Neural cell (in vitro differentiated cells): Measurements from ENCODE around the gene NISCH. TPM values are rescaled to one million over a fixed set of nuclear protein-coding genes. Genes with fewer than 3 reads are reported as not detected.

ENCODE experiments used
- H2AFZ ChIP-seq: fragments of 200-600, 300-800 bp; sonication (generic), shearing (Covaris generic); 2 replicates; pipeline ENCODE4 v1.6.0; 2014; ENCODE audit warnings: low read depth, mild to moderate bottlenecking, antibody characterized with exemption, low read length, moderate library complexity
- H3F3A ChIP-seq: fragments of 200-600 bp; shearing (Covaris generic); 2 replicates; pipeline ENCODE4 v1.6.1; 2016; ENCODE audit warnings: mild to moderate bottlenecking, moderate library complexity, mixed read lengths, antibody characterized with exemption, low read length; ENCODE audit not compliant: insufficient read depth, poor library complexity, severe bottlenecking
- H3K27ac ChIP-seq: fragments of 200-600, 300-800 bp; sonication (generic), shearing (Covaris generic); 2 replicates; pipeline ENCODE4 v1.5.1; 2014; ENCODE audit warnings: mild to moderate bottlenecking, low read length, moderate library complexity
- H3K27me3 ChIP-seq: fragments of 300-800, 200-600 bp; sonication (generic), shearing (Covaris generic); 2 replicates; pipeline ENCODE4 v1.6.0; 2014; ENCODE audit warnings: mild to moderate bottlenecking, low read depth, low read length, moderate library complexity; ENCODE audit not compliant: insufficient read depth
- H3K36me3 ChIP-seq: fragments of 300-800, 200-600 bp; sonication (generic), shearing (Covaris generic); 2 replicates; pipeline ENCODE4 v1.5.1; 2014; ENCODE audit warnings: mild to moderate bottlenecking, antibody characterized with exemption, low read length, moderate library complexity; ENCODE audit not compliant: insufficient read depth
- H3K4me2 ChIP-seq: fragments of 300-800, 200-600 bp; sonication (generic), shearing (Covaris generic); 2 replicates; pipeline ENCODE4 v1.6.0; 2014; ENCODE audit warnings: mild to moderate bottlenecking, low read length
- H3K4me3 ChIP-seq: fragments of 300-800, 200-600 bp; sonication (generic), shearing (Covaris generic); 2 replicates; pipeline ENCODE4 v1.5.1; 2014; ENCODE audit warnings: mild to moderate bottlenecking, low read length, moderate library complexity
- H3K79me2 ChIP-seq: fragments of 200-600 bp; shearing (Covaris generic); replicated peaks from 2 replicates; pipeline ENCODE4 v1.6.0; 2014; ENCODE audit warnings: mild to moderate bottlenecking, low read length, moderate library complexity; ENCODE audit not compliant: insufficient read depth
- H3K9ac ChIP-seq: fragments of 300-800, 200-600 bp; sonication (generic), shearing (Covaris generic); 2 replicates; pipeline ENCODE4 v1.6.1; 2016; ENCODE audit warnings: mild to moderate bottlenecking, low read length, mixed read lengths
- H3K9me2 ChIP-seq: fragments of 200-600 bp; shearing (Covaris generic); 2 replicates; pipeline ENCODE4 v1.6.1; 2016; ENCODE audit warnings: mild to moderate bottlenecking, low read length, mixed read lengths; ENCODE audit not compliant: insufficient read depth
- H3K9me3 ChIP-seq: fragments of 200-600, 300-800 bp; sonication (generic), shearing (Covaris generic); 2 replicates; pipeline ENCODE4 v1.6.1; 2016; ENCODE audit warnings: mild to moderate bottlenecking, mixed run types, low read length, moderate library complexity, mixed read lengths
- H4K20me1 ChIP-seq: fragments of 200-600 bp; shearing (Covaris generic); 2 replicates; pipeline ENCODE4 v1.6.1; 2016; ENCODE audit warnings: mild to moderate bottlenecking, mixed run types; ENCODE audit not compliant: insufficient read depth
- EP300 ChIP-seq: fragments of 450-650 bp; conservative IDR thresholded peaks from 2 replicates; pipeline ENCODE4 v1.6.1; 2014; ENCODE audit warnings: antibody characterized with exemption, mild to moderate bottlenecking, moderate library complexity; ENCODE audit not compliant: poor library complexity, severe bottlenecking
- EZH2 ChIP-seq: fragments of 200-600, 300-800 bp; shearing (Covaris generic), sonication (generic); IDR thresholded peaks from 2 replicates; pipeline ENCODE4 v1.6.1; 2014; ENCODE audit warnings: antibody characterized with exemption, low read length, borderline replicate concordance, mild to moderate bottlenecking; ENCODE audit not compliant: insufficient read depth, poor library complexity, severe bottlenecking
- MXI1 ChIP-seq: fragments of 450-650 bp; conservative IDR thresholded peaks from 2 replicates; pipeline ENCODE4 v1.6.1; 2014; ENCODE audit warnings: antibody characterized with exemption, mild to moderate bottlenecking; ENCODE audit not compliant: poor library complexity, severe bottlenecking
- POLR2AphosphoS5 ChIP-seq: IDR thresholded peaks from 2 replicates; pipeline ENCODE4 v1.6.1; 2012
- RAD21 ChIP-seq: fragments of 450-650 bp; conservative IDR thresholded peaks from 2 replicates; pipeline ENCODE4 v1.6.1; 2014; ENCODE audit warnings: antibody characterized with exemption, mild to moderate bottlenecking, moderate library complexity
- SMC3 ChIP-seq: fragments of 450-650 bp; conservative IDR thresholded peaks from 2 replicates; pipeline ENCODE4 v1.6.1; 2014; ENCODE audit warnings: antibody characterized with exemption, mild to moderate bottlenecking, moderate library complexity; ENCODE audit not compliant: poor library complexity
- TAF1 ChIP-seq: IDR thresholded peaks from 2 replicates; pipeline ENCODE4 v1.6.1; 2012; ENCODE audit warnings: low read depth
- polyA plus RNA-seq: library from polyadenylated mRNA; depleted of rRNA; stranded (reverse); fragments of >200 nt; gene quantifications from 2 replicates; pipeline ENCODE4 v1.2.3, GENCODE V29; 2014
- TF ChIP-seq, protein P1 (sequence below): fragments of 450-650 bp; IDR thresholded peaks from 2 replicates; pipeline ENCODE4 v1.5.1; 2014; ENCODE audit warnings: antibody characterized with exemption, mild to moderate bottlenecking, moderate library complexity; ENCODE audit not compliant: poor library complexity, severe bottlenecking
- TF ChIP-seq, protein P2 (sequence below): IDR thresholded peaks from 2 replicates; pipeline ENCODE4 v1.6.1; 2012; ENCODE audit warnings: borderline replicate concordance

Gene NISCH
- polyA plus RNA-seq, 1 donor from 2014 or later: 88.9 TPM

DNA sequence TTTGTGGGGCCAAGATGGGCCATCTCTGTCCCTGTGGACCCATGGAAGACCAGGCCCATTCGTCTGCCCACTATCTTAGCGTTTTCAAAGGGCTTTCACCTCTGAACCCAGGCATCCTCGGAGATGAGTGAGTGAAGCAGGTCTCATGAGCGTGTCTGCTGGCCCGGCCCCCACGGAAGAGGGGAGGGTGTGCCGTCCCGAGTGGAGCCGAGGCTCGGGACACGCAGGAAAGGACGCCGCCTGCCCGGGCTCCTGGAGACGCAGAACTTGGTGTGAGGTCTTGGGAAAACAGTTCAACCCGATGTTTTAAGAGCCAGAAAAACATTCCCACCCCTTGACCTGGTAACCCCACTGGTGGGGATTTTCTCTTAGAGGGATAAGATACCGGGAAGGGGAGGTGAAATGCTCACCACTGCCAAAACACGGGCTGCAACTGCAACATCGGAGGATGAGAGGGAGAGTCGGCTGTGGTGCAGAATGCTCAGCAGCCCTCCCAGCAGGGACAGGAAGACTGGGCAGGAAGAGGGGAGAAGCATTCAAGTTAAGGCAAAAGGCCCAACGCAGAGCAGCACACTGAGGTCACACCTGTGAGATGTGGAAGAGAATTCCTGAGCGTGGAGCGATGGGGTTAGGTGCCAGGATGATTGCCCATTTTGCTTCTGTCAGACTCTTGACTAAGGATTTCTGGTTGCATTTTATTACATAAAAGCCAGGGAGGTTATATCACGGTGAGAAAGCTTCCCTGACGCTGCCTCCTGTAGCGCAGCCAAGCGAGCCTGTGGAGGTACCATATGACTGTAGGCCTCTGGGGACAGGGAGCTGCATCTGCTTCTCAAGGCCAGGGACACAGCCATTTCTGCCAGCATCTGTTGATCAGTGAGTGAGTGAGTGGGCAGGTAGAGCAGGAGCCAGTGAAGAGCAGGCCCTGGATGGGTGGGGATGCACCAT lies 25.6 kb downstream of the NISCH start:
- Histone ChIP-seq H4K20me1 (no peaks in the 10 kb centered on the region), H3K36me3 (peaks cover 7% of the 10 kb centered on the region), H3K9me2 (no peaks in the 10 kb centered on the region), H3F3A (no peaks in the 10 kb centered on the region), H3K27me3 (no peaks in the 10 kb centered on the region), H3K79me2 (no peaks in the 10 kb centered on the region), H3K4me2 (no peak overlapping the region), H3K9ac (no peak overlapping the region), H3K9me3 (no peaks in the 10 kb centered on the region), H3K4me3 (no peak overlapping the region), H2AFZ (no peak overlapping the region), H3K27ac (no peak overlapping the region)
- TF ChIP-seq EZH2 (no peak), RAD21 (no peak), EP300 (no peak), TAF1 (no peak), MXI1 (no peak), SMC3 (no peak), POLR2AphosphoS5 (no peak)
- TF ChIP-seq, protein P1, sequence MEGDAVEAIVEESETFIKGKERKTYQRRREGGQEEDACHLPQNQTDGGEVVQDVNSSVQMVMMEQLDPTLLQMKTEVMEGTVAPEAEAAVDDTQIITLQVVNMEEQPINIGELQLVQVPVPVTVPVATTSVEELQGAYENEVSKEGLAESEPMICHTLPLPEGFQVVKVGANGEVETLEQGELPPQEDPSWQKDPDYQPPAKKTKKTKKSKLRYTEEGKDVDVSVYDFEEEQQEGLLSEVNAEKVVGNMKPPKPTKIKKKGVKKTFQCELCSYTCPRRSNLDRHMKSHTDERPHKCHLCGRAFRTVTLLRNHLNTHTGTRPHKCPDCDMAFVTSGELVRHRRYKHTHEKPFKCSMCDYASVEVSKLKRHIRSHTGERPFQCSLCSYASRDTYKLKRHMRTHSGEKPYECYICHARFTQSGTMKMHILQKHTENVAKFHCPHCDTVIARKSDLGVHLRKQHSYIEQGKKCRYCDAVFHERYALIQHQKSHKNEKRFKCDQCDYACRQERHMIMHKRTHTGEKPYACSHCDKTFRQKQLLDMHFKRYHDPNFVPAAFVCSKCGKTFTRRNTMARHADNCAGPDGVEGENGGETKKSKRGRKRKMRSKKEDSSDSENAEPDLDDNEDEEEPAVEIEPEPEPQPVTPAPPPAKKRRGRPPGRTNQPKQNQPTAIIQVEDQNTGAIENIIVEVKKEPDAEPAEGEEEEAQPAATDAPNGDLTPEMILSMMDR: no peak
- TF ChIP-seq, protein P2, sequence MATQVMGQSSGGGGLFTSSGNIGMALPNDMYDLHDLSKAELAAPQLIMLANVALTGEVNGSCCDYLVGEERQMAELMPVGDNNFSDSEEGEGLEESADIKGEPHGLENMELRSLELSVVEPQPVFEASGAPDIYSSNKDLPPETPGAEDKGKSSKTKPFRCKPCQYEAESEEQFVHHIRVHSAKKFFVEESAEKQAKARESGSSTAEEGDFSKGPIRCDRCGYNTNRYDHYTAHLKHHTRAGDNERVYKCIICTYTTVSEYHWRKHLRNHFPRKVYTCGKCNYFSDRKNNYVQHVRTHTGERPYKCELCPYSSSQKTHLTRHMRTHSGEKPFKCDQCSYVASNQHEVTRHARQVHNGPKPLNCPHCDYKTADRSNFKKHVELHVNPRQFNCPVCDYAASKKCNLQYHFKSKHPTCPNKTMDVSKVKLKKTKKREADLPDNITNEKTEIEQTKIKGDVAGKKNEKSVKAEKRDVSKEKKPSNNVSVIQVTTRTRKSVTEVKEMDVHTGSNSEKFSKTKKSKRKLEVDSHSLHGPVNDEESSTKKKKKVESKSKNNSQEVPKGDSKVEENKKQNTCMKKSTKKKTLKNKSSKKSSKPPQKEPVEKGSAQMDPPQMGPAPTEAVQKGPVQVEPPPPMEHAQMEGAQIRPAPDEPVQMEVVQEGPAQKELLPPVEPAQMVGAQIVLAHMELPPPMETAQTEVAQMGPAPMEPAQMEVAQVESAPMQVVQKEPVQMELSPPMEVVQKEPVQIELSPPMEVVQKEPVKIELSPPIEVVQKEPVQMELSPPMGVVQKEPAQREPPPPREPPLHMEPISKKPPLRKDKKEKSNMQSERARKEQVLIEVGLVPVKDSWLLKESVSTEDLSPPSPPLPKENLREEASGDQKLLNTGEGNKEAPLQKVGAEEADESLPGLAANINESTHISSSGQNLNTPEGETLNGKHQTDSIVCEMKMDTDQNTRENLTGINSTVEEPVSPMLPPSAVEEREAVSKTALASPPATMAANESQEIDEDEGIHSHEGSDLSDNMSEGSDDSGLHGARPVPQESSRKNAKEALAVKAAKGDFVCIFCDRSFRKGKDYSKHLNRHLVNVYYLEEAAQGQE: no peak

DNA sequence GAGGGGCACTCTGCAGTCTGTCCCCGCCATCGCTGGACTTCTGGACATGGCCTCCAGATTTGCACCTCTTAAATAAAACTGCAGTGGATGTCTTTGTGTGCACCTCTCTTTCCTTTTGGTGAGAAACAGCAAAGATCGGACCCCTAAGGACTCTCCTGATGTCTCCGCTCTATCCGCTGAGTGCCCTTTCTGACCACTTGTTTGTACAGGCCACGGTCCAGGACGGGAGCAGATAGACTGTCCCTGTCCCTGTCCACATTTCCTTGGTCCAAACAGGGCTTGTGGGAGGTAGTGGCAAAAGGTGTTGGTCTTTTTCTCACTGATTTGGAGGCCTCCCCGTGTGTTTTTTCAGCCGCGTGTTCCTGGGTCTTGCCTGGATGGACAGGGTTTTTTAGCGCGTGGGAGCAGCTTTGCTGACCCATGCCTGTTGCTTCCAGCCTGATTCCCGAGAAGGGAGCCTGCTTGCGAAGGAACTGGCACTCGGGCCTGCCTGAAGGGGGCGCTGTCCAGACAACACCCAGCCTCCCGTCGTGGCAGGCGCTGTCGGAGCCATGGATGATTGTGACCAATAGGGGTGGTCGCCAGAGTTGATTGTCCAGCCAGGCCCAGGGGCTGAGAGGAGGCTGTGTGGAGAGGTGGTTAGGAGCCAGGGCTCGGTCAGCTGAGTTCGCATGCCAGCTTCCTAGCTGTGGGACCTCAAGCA lies 26.6 kb downstream of the NISCH start:
- TF ChIP-seq, protein P2: no peak
- TF ChIP-seq, protein P1: no peak
- TF ChIP-seq MXI1: no peak
- Histone ChIP-seq H3K4me2 (no peak overlapping the region), H3K79me2 (no peaks in the 10 kb centered on the region), H3K36me3 (peaks cover 7% of the 10 kb centered on the region), H3K27ac (no peak overlapping the region), H3F3A (no peaks in the 10 kb centered on the region), H2AFZ (no peak overlapping the region), H4K20me1 (no peaks in the 10 kb centered on the region), H3K9me2 (no peaks in the 10 kb centered on the region), H3K4me3 (no peak overlapping the region), H3K9me3 (no peaks in the 10 kb centered on the region), H3K27me3 (no peaks in the 10 kb centered on the region), H3K9ac (no peak overlapping the region)
